K562 (cell line): ENCODE results near the gene NEK2. TPM values are rescaled to one million over a fixed set of nuclear protein-coding genes. Genes with fewer than 3 reads are reported as not detected.
A peak's percentile ranks its signal among the peaks of the same experiment; 100 is the strongest.

Experiments used
- ARID1B ChIP-seq: fragments of 450-650 bp; IDR thresholded peaks from 2 replicates; pipeline ENCODE4 v1.6.1; 2016; ENCODE audit warnings: antibody characterized with exemption, mild to moderate bottlenecking, inconsistent platforms
- BRD4 ChIP-seq: fragments of 200-600 bp; sonication (generic); IDR thresholded peaks from 2 replicates; pipeline ENCODE4 v1.6.1; 2017; ENCODE audit warnings: inconsistent platforms
- CGGBP1 ChIP-seq: fragments of 250-450 bp; sonication (Bioruptor Pico); IDR thresholded peaks from 2 replicates; pipeline ENCODE4 v1.9.0; 2021; ENCODE audit warnings: mild to moderate bottlenecking
- CREM ChIP-seq: IDR thresholded peaks from 2 replicates; pipeline ENCODE4 v1.6.1; 2014; ENCODE audit warnings: antibody characterized with exemption, low read depth
- ELF4 ChIP-seq: fragments of 450-650 bp; formaldehyde crosslinking; IDR thresholded peaks from 2 replicates; pipeline ENCODE4 v1.4.0; 2022; ENCODE audit warnings: missing genetic modification characterization
- EP300 ChIP-seq: IDR thresholded peaks from 2 replicates; pipeline ENCODE4 v1.6.1; 2012; ENCODE audit warnings: low read length, improper control_type of control experiment
- FOSL1 ChIP-seq: fragments of 200-800 bp; sonication (Bioruptor generic); conservative IDR thresholded peaks from 2 replicates; pipeline ENCODE4 v1.6.1; 2016; ENCODE audit warnings: missing genetic modification characterization, missing compliant biosample characterization
- FOXP1 ChIP-seq: sonication (generic); formaldehyde crosslinking; IDR thresholded peaks from 2 replicates; pipeline ENCODE4 v1.8.0; 2022; ENCODE audit warnings: mild to moderate bottlenecking, missing genetic modification reagents
- ID3 ChIP-seq, 2 experiments: fragments of 250-450 bp in 1 of 2; fragments of 450-650 bp in 1 of 2; sonication (Bioruptor Pico) in 1 of 2; IDR thresholded peaks; 2 replicates each; pipeline versions ENCODE4 v1.6.1 to v1.8.0; 2016 to 2021; ENCODE audit warnings: mild to moderate bottlenecking in 2 of 2, moderate library complexity in 2 of 2, missing compliant biosample characterization in 1 of 2, missing genetic modification characterization in 1 of 2
- LARP7 ChIP-seq: fragments of 450-650 bp; IDR thresholded peaks from 2 replicates; pipeline ENCODE4 v1.6.1; 2016
- MEF2D ChIP-seq: conservative IDR thresholded peaks from 2 replicates; pipeline ENCODE4 v1.6.1; 2016; ENCODE audit warnings: low read depth, missing genetic modification characterization, missing compliant biosample characterization
- NRF1 ChIP-seq, 2 experiments: fragments of 450-650 bp; IDR thresholded peaks in 1 of 2; conservative IDR thresholded peaks in 1 of 2; 2 replicates each; pipeline ENCODE4 v1.6.1; 2014; ENCODE audit warnings: mild to moderate bottlenecking in 2 of 2
- PATZ1 ChIP-seq: fragments of 250-450 bp; sonication (Bioruptor Pico); IDR thresholded peaks from 2 replicates; pipeline ENCODE4 v1.5.0; 2020; ENCODE audit warnings: mild to moderate bottlenecking, borderline replicate concordance
- PHF20 ChIP-seq: fragments of 450-650 bp; IDR thresholded peaks from 2 replicates; pipeline ENCODE4 v1.6.1; 2018; ENCODE audit not compliant: partially characterized antibody
- POLR3G ChIP-seq: IDR thresholded peaks from 2 replicates; pipeline ENCODE4 v1.6.1; 2011; ENCODE audit not compliant: insufficient read length, insufficient replicate concordance; ENCODE audit errors: extremely low read depth
- SAFB ChIP-seq: fragments of 200-400 bp; formaldehyde crosslinking; IDR thresholded peaks from 2 replicates; pipeline ENCODE4 v1.6.1; 2017; ENCODE audit warnings: low read depth, low read length, borderline replicate concordance
- SP1 ChIP-seq: sonication (generic); formaldehyde crosslinking; IDR thresholded peaks from 2 replicates; pipeline ENCODE4 v1.8.1; 2022; ENCODE audit warnings: mild to moderate bottlenecking, missing genetic modification reagents
- SRSF9 ChIP-seq: fragments of 200-400 bp; formaldehyde crosslinking; IDR thresholded peaks from 2 replicates; pipeline ENCODE4 v1.6.1; 2017; ENCODE audit warnings: low read depth, low read length, borderline replicate concordance
- SUPT5H ChIP-seq: fragments of 450-650 bp; IDR thresholded peaks from 2 replicates; pipeline ENCODE4 v1.6.1; 2016
- TAL1 ChIP-seq: fragments of 450-650 bp; IDR thresholded peaks from 2 replicates; pipeline ENCODE4 v1.6.1; 2016; ENCODE audit warnings: mild to moderate bottlenecking
- TARDBP ChIP-seq: fragments of 450-650 bp; IDR thresholded peaks from 2 replicates; pipeline ENCODE4 v1.6.1; 2016
- THRA ChIP-seq: fragments of 450-650 bp; IDR thresholded peaks from 2 replicates; pipeline ENCODE4 v1.6.1; 2017; ENCODE audit warnings: mild to moderate bottlenecking, moderate library complexity
- USF2 ChIP-seq: sonication (generic); formaldehyde crosslinking; IDR thresholded peaks from 2 replicates; pipeline ENCODE4 v1.5.0; 2020; ENCODE audit warnings: missing genetic modification reagents
- ZC3H11A ChIP-seq: IDR thresholded peaks from 2 replicates; pipeline ENCODE4 v1.6.1; 2012; ENCODE audit warnings: low read depth, low read length, improper control_type of control experiment
- ZNF507 ChIP-seq: conservative IDR thresholded peaks from 2 replicates; pipeline ENCODE4 v1.6.1; 2017; ENCODE audit warnings: missing genetic modification characterization, missing compliant biosample characterization
- polyA plus RNA-seq, 8 experiments: library from polyadenylated mRNA; depleted of rRNA in 4 of 8; stranded (reverse) in 5 of 8; unstranded in 3 of 8; fragments of >200 nt; fragmentation: Nextera tagmentation in 2 of 8; fragmentation: Illumina TruSeq in 1 of 8; extraction: Ambion mirVana in 2 of 8; extraction: Trizol in 1 of 8; gene quantifications; 2 replicates each; pipeline versions ENCODE4 v1.2.1 to v1.2.3, GENCODE V29; 2011 to 2014; ENCODE audit warnings: inconsistent platforms in 1 of 8, missing spikeins in 1 of 8
- total RNA-seq, 7 experiments: library from RNA; depleted of rRNA in 6 of 7; stranded (reverse); fragments of >200 nt in 6 of 7; fragmentation: Illumina TruSeq in 2 of 7; extraction: Trizol in 2 of 7; gene quantifications; 2 replicates each; pipeline versions ENCODE4 v1.2.1 to v1.2.3, GENCODE V29; 2011 to 2021; ENCODE audit warnings: low replicate concordance in 1 of 7

The NEK2 gene
- total and polyA plus RNA-seq, 9 of the 15 experiments (the other 6 are each of a cell fraction or from before 2014, with no cell fraction given), result 30.0 to 74.7 (median 66.4) TPM

- TF ChIP-seq PATZ1 (CRISPR knock-in tag) (no peak), SUPT5H (no peak), CGGBP1 (CRISPR knock-in tag) (no peak), ZNF507 (no peak), THRA (no peak), PHF20 (no peak), ZC3H11A (no peak), SP1 (CRISPR knock-in tag) (no peak), ARID1B (no peak), FOXP1 (CRISPR knock-in tag) (no peak), USF2 (CRISPR knock-in tag) (no peak), TARDBP (no peak), BRD4 (no peak), MEF2D (tag) (no peak), FOSL1 (tag) (no peak), SAFB (no peak), ELF4 (CRISPR knock-in tag) (no peak), CREM (no peak), LARP7 (no peak), NRF1 (conservative IDR thresholded peaks at IDR 0.05 in 1 of 2, IDR thresholded peaks at IDR 0.05 in 1 of 2) (peak; percentile 94 to 95), EP300 (0 out of 2 replicates have a peak, but pooled peaks have one; percentile 15), POLR3G (no peak), TAL1 (no peak), ID3 (CRISPR knock-in tag; IDR thresholded peaks at IDR 0.05) (no peak), ID3 (tag; IDR thresholded peaks at IDR 0.05) (no peak), SRSF9 (no peak)
These were observed 5.4 kb upstream of the NEK2 start (continued) for GRCh38 chr1:211680752-211681327.
